Loucy (cell line): ENCODE measurements around the gene DGKQ.

Experiments used
- H2AFZ ChIP-seq: fragments of 200-600 bp; sonication (generic); 2 replicates; pipeline ENCODE4 v1.6.0; 2016; ENCODE audit warnings: antibody characterized with exemption, mild to moderate bottlenecking, low read length, moderate library complexity
- H3F3A ChIP-seq: fragments of 200-600 bp; 2 replicates; pipeline ENCODE4 v1.6.0; 2016; ENCODE audit warnings: antibody characterized with exemption, low read depth, mild to moderate bottlenecking
- H3K27me3 ChIP-seq: fragments of 200-600 bp; sonication (generic); 2 replicates; pipeline ENCODE4 v1.6.1; 2014; ENCODE audit warnings: low read length, mild to moderate bottlenecking; ENCODE audit not compliant: insufficient read depth, poor library complexity, severe bottlenecking
- H3K36me3 ChIP-seq: fragments of 200-600 bp; sonication (generic); 2 replicates; pipeline ENCODE4 v1.6.1; 2016; ENCODE audit warnings: low read length; ENCODE audit not compliant: insufficient read depth
- H3K4me1 ChIP-seq: fragments of 200-600 bp; sonication (generic); 2 replicates; pipeline ENCODE4 v1.5.1; 2014; ENCODE audit warnings: low read length, mild to moderate bottlenecking; ENCODE audit not compliant: insufficient read depth, poor library complexity, severe bottlenecking
- H3K4me2 ChIP-seq: fragments of 200-600 bp; sonication (generic); 2 replicates; pipeline ENCODE4 v1.6.0; 2014; ENCODE audit warnings: antibody characterized with exemption, low read length, low read depth, mild to moderate bottlenecking; ENCODE audit not compliant: poor library complexity, severe bottlenecking
- H3K4me3 ChIP-seq: fragments of 200-600 bp; sonication (generic); 2 replicates; pipeline ENCODE4 v1.5.1; 2014; ENCODE audit warnings: low read length, mild to moderate bottlenecking, mixed read lengths; ENCODE audit not compliant: poor library complexity, severe bottlenecking
- H3K79me2 ChIP-seq: fragments of 200-600 bp; sonication (generic); 2 replicates; pipeline ENCODE4 v1.6.1; 2014; ENCODE audit warnings: low read length; ENCODE audit not compliant: insufficient read depth
- H3K9ac ChIP-seq: fragments of 200-600 bp; sonication (generic); 2 replicates; pipeline ENCODE4 v1.6.0; 2014; ENCODE audit warnings: mild to moderate bottlenecking, low read depth, low read length, moderate library complexity; ENCODE audit not compliant: poor library complexity, severe bottlenecking
- H3K9me2 ChIP-seq: fragments of 200-600 bp; sonication (generic); replicated peaks from 2 replicates; pipeline ENCODE4 v1.6.1; 2016; ENCODE audit warnings: low read depth, low read length, mixed read lengths
- H3K9me3 ChIP-seq: fragments of 200-600 bp; sonication (generic); 2 replicates; pipeline ENCODE4 v1.6.1; 2014; ENCODE audit warnings: mild to moderate bottlenecking, antibody characterized with exemption, low read length, low read depth; ENCODE audit not compliant: insufficient read depth
- H4K20me1 ChIP-seq: fragments of 200-600 bp; sonication (generic); 2 replicates; pipeline ENCODE4 v1.6.0; 2014; ENCODE audit warnings: antibody characterized with exemption, low read length, mild to moderate bottlenecking; ENCODE audit not compliant: insufficient read depth, poor library complexity, severe bottlenecking
- CTCF ChIP-seq: fragments of 200-600 bp; sonication (generic); conservative IDR thresholded peaks from 2 replicates; pipeline ENCODE4 v1.5.1; 2014; ENCODE audit warnings: mild to moderate bottlenecking, antibody characterized with exemption, low read length
- EZH2phosphoT487 ChIP-seq: fragments of 200-600 bp; IDR thresholded peaks from 2 replicates; pipeline ENCODE4 v1.6.1; 2018; ENCODE audit warnings: antibody characterized with exemption, mild to moderate bottlenecking, moderate library complexity, borderline replicate concordance

Gene DGKQ

GRCh38 chr4:963276-964225, 9.8 kb downstream of the DGKQ start:
- H3K36me3 ChIP-seq: no peaks in the 10 kb centered on the region
- H3K9me3 ChIP-seq: no peaks in the 10 kb centered on the region
- no peaks in the 10 kb centered on the region for H3F3A ChIP-seq
- no peaks in the 10 kb centered on the region for H3K79me2 ChIP-seq
- no peaks in the 10 kb centered on the region for H3K9me2 ChIP-seq
- no peaks in the 10 kb centered on the region for H3K4me1 ChIP-seq
- no peaks in the 10 kb centered on the region for H4K20me1 ChIP-seq
- H3K27me3 ChIP-seq: no peaks in the 10 kb centered on the region
- H2AFZ ChIP-seq: no peak overlapping the region
- H3K4me2 ChIP-seq: no peak overlapping the region
- H3K4me3 ChIP-seq: no peak overlapping the region
- TF ChIP-seq EZH2phosphoT487 (no peak), CTCF (no peak)
- H3K9ac ChIP-seq: no peak overlapping the region

DNA sequence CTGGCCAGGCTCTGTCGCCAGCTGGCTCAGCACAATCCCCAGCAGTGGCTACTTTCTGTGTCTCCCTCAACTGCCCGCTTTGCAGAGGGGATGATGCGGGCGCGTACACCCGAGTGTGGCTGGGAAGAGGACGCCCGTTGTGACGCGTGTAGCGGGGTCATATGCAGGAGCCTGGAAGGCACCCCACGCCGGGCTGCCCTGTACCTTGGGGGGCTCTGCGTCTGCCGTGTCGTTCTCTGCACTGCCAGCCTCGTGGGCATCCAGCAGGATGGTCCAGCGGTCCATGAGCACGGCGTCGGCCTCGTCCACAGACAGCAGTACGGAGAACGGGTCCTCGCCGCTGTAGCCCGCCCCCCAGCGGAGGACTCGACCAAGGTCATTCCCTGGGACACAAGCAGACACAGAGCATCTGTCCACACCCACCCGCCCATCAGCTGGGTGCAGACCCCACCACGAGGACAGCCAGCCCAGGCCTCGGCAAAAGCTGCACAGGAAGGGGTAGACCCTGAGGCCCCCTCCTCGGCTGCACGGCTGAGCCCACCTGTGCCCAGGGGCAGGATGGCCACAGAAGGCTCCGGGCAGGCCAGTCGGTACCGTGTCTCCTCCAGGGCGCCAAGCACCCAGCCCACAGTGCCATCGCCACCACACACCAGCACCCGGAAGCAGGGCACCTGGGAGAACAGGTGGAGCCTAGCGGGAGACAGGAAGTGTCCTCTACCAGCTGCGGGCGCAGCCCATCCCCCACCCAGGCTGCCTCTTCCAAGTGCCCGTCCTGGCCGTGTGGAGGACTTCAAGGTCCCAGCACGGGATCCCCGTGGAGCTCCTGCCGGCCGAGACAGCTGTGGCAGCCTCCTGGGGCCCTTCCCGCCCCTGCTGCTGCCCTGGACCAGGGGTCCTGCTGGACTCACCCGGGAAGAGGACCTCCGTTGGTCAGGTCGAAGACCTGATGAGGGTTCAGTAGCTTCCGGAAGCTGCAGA, 10.8 kb downstream of the DGKQ start:
- Histone ChIP-seq H3K36me3 (no peaks in the 10 kb centered on the region), H3K9me2 (no peaks in the 10 kb centered on the region), H3K27me3 (no peaks in the 10 kb centered on the region), H4K20me1 (no peaks in the 10 kb centered on the region), H3F3A (no peaks in the 10 kb centered on the region), H3K79me2 (no peaks in the 10 kb centered on the region), H3K4me2 (no peak overlapping the region), H3K4me3 (no peak overlapping the region), H3K9me3 (no peaks in the 10 kb centered on the region), H3K4me1 (no peaks in the 10 kb centered on the region), H3K9ac (no peak overlapping the region), H2AFZ (no peak overlapping the region)
- TF ChIP-seq CTCF (no peak), EZH2phosphoT487 (no peak)

GRCh38 chr4:961351-962230, 11.8 kb downstream of the DGKQ start:
- no peak overlapping the region for H3K4me2 ChIP-seq
- H3K9ac ChIP-seq: no peak overlapping the region
- H4K20me1 ChIP-seq: no peaks in the 10 kb centered on the region
- no peaks in the 10 kb centered on the region for H3K9me2 ChIP-seq
- no peaks in the 10 kb centered on the region for H3K9me3 ChIP-seq
- H2AFZ ChIP-seq: no peak overlapping the region
- H3K4me3 ChIP-seq: no peak overlapping the region
- H3K36me3 ChIP-seq: no peaks in the 10 kb centered on the region
- no peaks in the 10 kb centered on the region for H3F3A ChIP-seq
- H3K4me1 ChIP-seq: no peaks in the 10 kb centered on the region
- no peaks in the 10 kb centered on the region for H3K27me3 ChIP-seq
- no peaks in the 10 kb centered on the region for H3K79me2 ChIP-seq
- TF ChIP-seq EZH2phosphoT487 (no peak), CTCF (no peak)
